ENCODE results near the gene MAPK8IP2.
"Not testable (repeated sequence)": the region's sequence is repeated elsewhere in the genome, so short reads cannot be mapped to it uniquely, and the experiment has no call there.

MAPK8IP2 gene

GRCh38 chr22:50604256-50605001 lies 3.8 kb downstream of the MAPK8IP2 start:
- TF ChIP-seq CTCF (IDR thresholded peaks at IDR 0.05; ENCODE audit: low read depth, low read length, missing control alignments): no peak
- H3K4me3 ChIP-seq (replicated peaks; ENCODE audit: low read depth, low read length): no peak overlapping the region
- no peak for DNase-seq (ENCODE audit: extremely low read depth, low read depth)

GRCh38 chr22:50605002-50605612 lies 4.5 kb downstream of the MAPK8IP2 start:
- TF ChIP-seq CTCF (IDR thresholded peaks at IDR 0.05; ENCODE audit: low read depth, low read length, missing control alignments): no peak
- DNase-seq (ENCODE audit: extremely low read depth, low read depth): no peak
- H3K4me3 ChIP-seq (replicated peaks; ENCODE audit: low read depth, low read length): no peak overlapping the region

GRCh38 chr22:50605613-50606074 lies 5.1 kb downstream of the MAPK8IP2 start:
- DNase-seq (ENCODE audit: extremely low read depth, low read depth): no peak
- no peak for TF ChIP-seq CTCF (IDR thresholded peaks at IDR 0.05; ENCODE audit: low read depth, low read length, missing control alignments)
- H3K4me3 ChIP-seq (replicated peaks; ENCODE audit: low read depth, low read length): no peak overlapping the region

GRCh38 chr22:50606165-50606945 lies 5.8 kb downstream of the MAPK8IP2 start:
- DNase-seq (ENCODE audit: extremely low read depth, low read depth): no peak
- no peak overlapping the region for H3K4me3 ChIP-seq (replicated peaks; ENCODE audit: low read depth, low read length)
- peak; percentile 3 for TF ChIP-seq CTCF (IDR thresholded peaks at IDR 0.05; ENCODE audit: low read depth, low read length, missing control alignments)

GRCh38 chr22:50606946-50607658 lies 6.5 kb downstream of the MAPK8IP2 start:
- no peak overlapping the region for H3K4me3 ChIP-seq (replicated peaks; ENCODE audit: low read depth, low read length)
- TF ChIP-seq CTCF (IDR thresholded peaks at IDR 0.05; ENCODE audit: low read depth, low read length, missing control alignments): no peak
- no peak for DNase-seq (ENCODE audit: extremely low read depth, low read depth)

GRCh38 chr22:50607659-50608020 lies 7.0 kb downstream of the MAPK8IP2 start:
- no peak overlapping the region for H3K4me3 ChIP-seq (replicated peaks; ENCODE audit: low read depth, low read length)
- TF ChIP-seq CTCF (IDR thresholded peaks at IDR 0.05; ENCODE audit: low read depth, low read length, missing control alignments): no peak
- DNase-seq (ENCODE audit: extremely low read depth, low read depth): no peak

GRCh38 chr22:50608058-50608840 lies 7.7 kb downstream of the MAPK8IP2 start:
- H3K4me3 ChIP-seq (replicated peaks; ENCODE audit: low read depth, low read length); DNase-seq (ENCODE audit: extremely low read depth, low read depth): not testable (repeated sequence)
